HepG2 (cell line): ENCODE results near the gene KIF17. TPM values are rescaled to one million over a fixed set of nuclear protein-coding genes. Genes with fewer than 3 reads are reported as not detected.

Experiments used
- AGO2 ChIP-seq: fragments of 200-400 bp; formaldehyde crosslinking; optimal IDR thresholded peaks from 2 replicates; pipeline ENCODE3; 2017; ENCODE audit warnings: mild to moderate bottlenecking, low read depth, low read length, moderate library complexity
- CEBPB ChIP-seq: IDR thresholded peaks from 2 replicates; pipeline ENCODE4 v1.6.1; 2011; ENCODE audit warnings: low read depth, low read length, improper control_type of control experiment, borderline replicate concordance
- DNMT1 ChIP-seq: sonication (generic); formaldehyde crosslinking; IDR thresholded peaks from 2 replicates; pipeline ENCODE4 v1.5.1; 2020; ENCODE audit warnings: mild to moderate bottlenecking, missing genetic modification reagents
- EED ChIP-seq: sonication (generic); formaldehyde crosslinking; IDR thresholded peaks from 2 replicates; pipeline ENCODE4 v1.5.0; 2020; ENCODE audit warnings: mild to moderate bottlenecking, missing genetic modification reagents
- FOXM1 ChIP-seq: sonication (generic); formaldehyde crosslinking; IDR thresholded peaks from 2 replicates; pipeline ENCODE4 v1.5.0; 2020; ENCODE audit warnings: missing genetic modification reagents
- GTF3A ChIP-seq: sonication (generic); formaldehyde crosslinking; conservative IDR thresholded peaks from 2 replicates; pipeline ENCODE4 v1.4.0; 2020; ENCODE audit warnings: mild to moderate bottlenecking, missing genetic modification reagents
- HDAC2 ChIP-seq: sonication (generic); formaldehyde crosslinking; IDR thresholded peaks from 2 replicates; pipeline ENCODE4 v1.4.0; 2020; ENCODE audit warnings: missing genetic modification reagents
- KDM1A ChIP-seq: IDR thresholded peaks from 2 replicates; pipeline ENCODE4 v1.6.1; 2016; ENCODE audit warnings: missing compliant biosample characterization
- NKX3-1 ChIP-seq: sonication (generic); formaldehyde crosslinking; IDR thresholded peaks from 2 replicates; pipeline ENCODE4 v1.5.0; 2020; ENCODE audit warnings: missing genetic modification reagents
- PRMT3 ChIP-seq: sonication (generic); formaldehyde crosslinking; IDR thresholded peaks from 2 replicates; pipeline ENCODE4 v1.8.1; 2022; ENCODE audit warnings: low read depth, mild to moderate bottlenecking, moderate library complexity, missing genetic modification reagents, borderline replicate concordance
- PRPF4 ChIP-seq: fragments of 200-400 bp; formaldehyde crosslinking; IDR thresholded peaks from 2 replicates; pipeline ENCODE4 v1.6.1; 2016; ENCODE audit warnings: low read length, low read depth; ENCODE audit not compliant: poor library complexity, severe bottlenecking
- SMYD3 ChIP-seq: sonication (generic); formaldehyde crosslinking; IDR thresholded peaks from 2 replicates; pipeline ENCODE4 v1.8.1; 2023; ENCODE audit warnings: mild to moderate bottlenecking, missing genetic modification reagents
- SP4 ChIP-seq: sonication (generic); formaldehyde crosslinking; IDR thresholded peaks from 2 replicates; pipeline ENCODE4 v1.8.1; 2023; ENCODE audit warnings: mild to moderate bottlenecking, missing genetic modification reagents
- TEAD3 ChIP-seq: optimal IDR thresholded peaks from 2 replicates; pipeline ENCODE3; 2016; ENCODE audit warnings: borderline replicate concordance
- TSC22D2 ChIP-seq: sonication (generic); formaldehyde crosslinking; IDR thresholded peaks from 2 replicates; pipeline ENCODE4 v1.5.1; 2020; ENCODE audit warnings: missing genetic modification reagents, mild to moderate bottlenecking, borderline replicate concordance
- ZNF12 ChIP-seq: sonication (generic); formaldehyde crosslinking; IDR thresholded peaks from 2 replicates; pipeline ENCODE4 v1.5.0; 2020; ENCODE audit warnings: missing genetic modification reagents
- ZNF136 ChIP-seq: sonication (generic); formaldehyde crosslinking; IDR thresholded peaks from 2 replicates; pipeline ENCODE4 v1.8.1; 2022; ENCODE audit warnings: low read depth, mild to moderate bottlenecking, moderate library complexity, missing genetic modification reagents
- ZNF20 ChIP-seq: sonication (generic); formaldehyde crosslinking; IDR thresholded peaks from 2 replicates; pipeline ENCODE4 v1.4.0; 2020; ENCODE audit warnings: mild to moderate bottlenecking, moderate library complexity, missing genetic modification reagents
- ZNF207 ChIP-seq: fragments of 450-650 bp; IDR thresholded peaks from 2 replicates; pipeline ENCODE4 v1.6.1; 2016; ENCODE audit warnings: antibody characterized with exemption, borderline replicate concordance
- ZNF253 ChIP-seq: sonication (generic); formaldehyde crosslinking; IDR thresholded peaks from 2 replicates; pipeline ENCODE4 v1.8.0; 2022; ENCODE audit warnings: mild to moderate bottlenecking, missing genetic modification reagents, borderline replicate concordance
- ZNF256 ChIP-seq: sonication (generic); formaldehyde crosslinking; conservative IDR thresholded peaks from 2 replicates; pipeline ENCODE4 v1.4.0; 2020; ENCODE audit warnings: missing genetic modification reagents
- ZNF260 ChIP-seq: sonication (generic); formaldehyde crosslinking; IDR thresholded peaks from 2 replicates; pipeline ENCODE4 v1.4.0; 2020; ENCODE audit warnings: missing genetic modification reagents, low read depth, mild to moderate bottlenecking, borderline replicate concordance
- ZNF274 ChIP-seq: sonication (generic); formaldehyde crosslinking; IDR thresholded peaks from 2 replicates; pipeline ENCODE4 v1.5.1; 2020; ENCODE audit warnings: mild to moderate bottlenecking, missing genetic modification reagents
- ZNF749 ChIP-seq: sonication (generic); formaldehyde crosslinking; IDR thresholded peaks from 2 replicates; pipeline ENCODE4 v1.8.0; 2022; ENCODE audit warnings: mild to moderate bottlenecking, missing genetic modification reagents, moderate library complexity, borderline replicate concordance
- ZNF75D ChIP-seq: sonication (generic); formaldehyde crosslinking; IDR thresholded peaks from 2 replicates; pipeline ENCODE4 v1.8.1; 2023; ENCODE audit warnings: missing genetic modification reagents, mild to moderate bottlenecking, borderline replicate concordance
- polyA plus RNA-seq, 8 experiments: library from polyadenylated mRNA; depleted of rRNA in 3 of 8; stranded (reverse) in 7 of 8; unstranded in 1 of 8; fragments of >200 nt; fragmentation: Illumina TruSeq in 4 of 8; extraction: Trizol in 4 of 8; gene quantifications; 2 replicates each; pipeline versions ENCODE4 v1.2.1 to v1.2.3, GENCODE V29; 2011 to 2016; ENCODE audit warnings: low read depth in 4 of 8, missing spikeins in 1 of 8, mixed read lengths in 1 of 8; ENCODE audit not compliant: insufficient read depth in 1 of 8
- total RNA-seq, 5 experiments: library from RNA; depleted of rRNA; stranded (reverse); fragments of >200 nt; fragmentation: Illumina TruSeq; extraction: Trizol; gene quantifications; 2 replicates each; pipeline ENCODE4 v1.2.3, GENCODE V29; 2016; ENCODE audit warnings: low read depth in 1 of 5
- TF ChIP-seq, protein P1 (sequence below): IDR thresholded peaks from 2 replicates; pipeline ENCODE4 v1.6.1; 2016; ENCODE audit warnings: mild to moderate bottlenecking
- TF ChIP-seq, protein P2 (sequence below): sonication (generic); formaldehyde crosslinking; IDR thresholded peaks from 2 replicates; pipeline ENCODE4 v1.8.1; 2023; ENCODE audit warnings: missing genetic modification reagents, inconsistent platforms, borderline replicate concordance
- TF ChIP-seq, protein P3 (sequence below): sonication (generic); formaldehyde crosslinking; IDR thresholded peaks from 2 replicates; pipeline ENCODE4; 2020; ENCODE audit warnings: missing genetic modification reagents, mild to moderate bottlenecking, borderline replicate concordance

Gene KIF17
- total and polyA plus RNA-seq, 2 of the 13 experiments (the other 11 are each of a cell fraction or from before 2014, with no cell fraction given) = 0.24 to 0.44 TPM

DNA sequence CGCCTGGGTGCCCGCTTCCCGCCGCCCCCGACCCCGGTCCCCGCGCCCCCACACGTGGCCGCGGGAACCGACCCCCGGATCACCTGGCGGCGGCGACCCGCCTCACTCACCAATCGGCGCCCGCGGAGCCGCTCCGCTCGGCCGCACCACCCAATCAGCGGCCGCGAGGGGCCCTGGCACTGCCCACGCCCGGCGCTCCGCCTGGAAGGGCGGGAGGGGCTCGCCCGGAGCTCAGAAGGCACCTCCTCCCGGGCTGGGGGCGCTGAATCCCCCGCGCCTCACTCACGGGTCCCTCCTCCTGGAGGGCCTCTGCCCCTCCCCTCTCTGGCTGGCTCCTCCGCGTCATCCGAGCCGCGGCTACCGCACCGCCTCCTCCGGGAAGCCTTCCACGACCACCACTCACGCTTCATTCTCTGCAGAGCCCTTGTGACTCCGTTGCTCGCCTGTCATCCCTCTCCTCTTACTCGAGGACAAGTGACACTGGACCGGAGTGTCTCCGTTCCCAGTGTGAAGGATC is 14.3 kb upstream of the KIF17 start (continued):
- no peak for TF ChIP-seq EED (CRISPR knock-in tag)
- no peak for TF ChIP-seq ZNF207
- TF ChIP-seq ZNF260 (CRISPR knock-in tag) = no peak
- no peak for TF ChIP-seq ZNF20
- no peak for TF ChIP-seq FOXM1 (CRISPR knock-in tag)
- TF ChIP-seq ZNF12 = no peak
- TF ChIP-seq TSC22D2 (CRISPR knock-in tag) = no peak
- TF ChIP-seq AGO2 = no peak
- TF ChIP-seq, protein P1, sequence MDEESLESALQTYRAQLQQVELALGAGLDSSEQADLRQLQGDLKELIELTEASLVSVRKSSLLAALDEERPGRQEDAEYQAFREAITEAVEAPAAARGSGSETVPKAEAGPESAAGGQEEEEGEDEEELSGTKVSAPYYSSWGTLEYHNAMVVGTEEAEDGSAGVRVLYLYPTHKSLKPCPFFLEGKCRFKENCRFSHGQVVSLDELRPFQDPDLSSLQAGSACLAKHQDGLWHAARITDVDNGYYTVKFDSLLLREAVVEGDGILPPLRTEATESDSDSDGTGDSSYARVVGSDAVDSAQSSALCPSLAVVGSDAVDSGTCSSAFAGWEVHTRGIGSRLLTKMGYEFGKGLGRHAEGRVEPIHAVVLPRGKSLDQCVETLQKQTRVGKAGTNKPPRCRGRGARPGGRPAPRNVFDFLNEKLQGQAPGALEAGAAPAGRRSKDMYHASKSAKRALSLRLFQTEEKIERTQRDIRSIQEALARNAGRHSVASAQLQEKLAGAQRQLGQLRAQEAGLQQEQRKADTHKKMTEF = peak; percentile 32; the same call in 1 of the 2 replicates
- TF ChIP-seq ZNF749 = no peak
- no peak for TF ChIP-seq PRPF4
- TF ChIP-seq, protein P2, sequence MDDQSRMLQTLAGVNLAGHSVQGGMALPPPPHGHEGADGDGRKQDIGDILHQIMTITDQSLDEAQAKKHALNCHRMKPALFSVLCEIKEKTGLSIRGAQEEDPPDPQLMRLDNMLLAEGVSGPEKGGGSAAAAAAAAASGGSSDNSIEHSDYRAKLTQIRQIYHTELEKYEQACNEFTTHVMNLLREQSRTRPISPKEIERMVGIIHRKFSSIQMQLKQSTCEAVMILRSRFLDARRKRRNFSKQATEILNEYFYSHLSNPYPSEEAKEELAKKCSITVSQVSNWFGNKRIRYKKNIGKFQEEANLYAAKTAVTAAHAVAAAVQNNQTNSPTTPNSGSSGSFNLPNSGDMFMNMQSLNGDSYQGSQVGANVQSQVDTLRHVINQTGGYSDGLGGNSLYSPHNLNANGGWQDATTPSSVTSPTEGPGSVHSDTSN (CRISPR knock-in tag) = no peak
- TF ChIP-seq PRMT3 = no peak
- no peak for TF ChIP-seq ZNF253 (CRISPR knock-in tag)
- TF ChIP-seq, protein P3, sequence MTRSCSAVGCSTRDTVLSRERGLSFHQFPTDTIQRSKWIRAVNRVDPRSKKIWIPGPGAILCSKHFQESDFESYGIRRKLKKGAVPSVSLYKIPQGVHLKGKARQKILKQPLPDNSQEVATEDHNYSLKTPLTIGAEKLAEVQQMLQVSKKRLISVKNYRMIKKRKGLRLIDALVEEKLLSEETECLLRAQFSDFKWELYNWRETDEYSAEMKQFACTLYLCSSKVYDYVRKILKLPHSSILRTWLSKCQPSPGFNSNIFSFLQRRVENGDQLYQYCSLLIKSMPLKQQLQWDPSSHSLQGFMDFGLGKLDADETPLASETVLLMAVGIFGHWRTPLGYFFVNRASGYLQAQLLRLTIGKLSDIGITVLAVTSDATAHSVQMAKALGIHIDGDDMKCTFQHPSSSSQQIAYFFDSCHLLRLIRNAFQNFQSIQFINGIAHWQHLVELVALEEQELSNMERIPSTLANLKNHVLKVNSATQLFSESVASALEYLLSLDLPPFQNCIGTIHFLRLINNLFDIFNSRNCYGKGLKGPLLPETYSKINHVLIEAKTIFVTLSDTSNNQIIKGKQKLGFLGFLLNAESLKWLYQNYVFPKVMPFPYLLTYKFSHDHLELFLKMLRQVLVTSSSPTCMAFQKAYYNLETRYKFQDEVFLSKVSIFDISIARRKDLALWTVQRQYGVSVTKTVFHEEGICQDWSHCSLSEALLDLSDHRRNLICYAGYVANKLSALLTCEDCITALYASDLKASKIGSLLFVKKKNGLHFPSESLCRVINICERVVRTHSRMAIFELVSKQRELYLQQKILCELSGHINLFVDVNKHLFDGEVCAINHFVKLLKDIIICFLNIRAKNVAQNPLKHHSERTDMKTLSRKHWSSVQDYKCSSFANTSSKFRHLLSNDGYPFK (CRISPR knock-in tag) = no peak
- no peak for TF ChIP-seq ZNF274 (CRISPR knock-in tag)
- TF ChIP-seq ZNF75D (CRISPR knock-in tag) = no peak
- TF ChIP-seq SMYD3 (CRISPR knock-in tag) = no peak
- no peak for TF ChIP-seq TEAD3 (CRISPR knock-in tag)
- peak; percentile 41; the same call in 1 of the 2 replicates for TF ChIP-seq SP4 (CRISPR knock-in tag)
- TF ChIP-seq ZNF256 (CRISPR knock-in tag) = no peak
- no peak for TF ChIP-seq ZNF136 (CRISPR knock-in tag)
- no peak for TF ChIP-seq GTF3A
- TF ChIP-seq CEBPB = no peak
- TF ChIP-seq KDM1A (CRISPR knock-in tag) = peak; percentile 97
- TF ChIP-seq DNMT1 (CRISPR knock-in tag) = no peak
- TF ChIP-seq NKX3-1 (CRISPR knock-in tag) = no peak
- peak; percentile 47; the same call in 1 of the 2 replicates for TF ChIP-seq HDAC2 (CRISPR knock-in tag)
